Loucy (cell line): ENCODE measurements around the gene PLAAT2.
"Not testable (repeated sequence)": the region's sequence is repeated elsewhere in the genome, so short reads cannot be mapped to it uniquely, and the experiment has no call there.

Experiments
- H2AFZ ChIP-seq: fragments of 200-600 bp; sonication (generic); 2 replicates; pipeline ENCODE4 v1.6.0; 2016; ENCODE audit warnings: antibody characterized with exemption, mild to moderate bottlenecking, low read length, moderate library complexity
- H3F3A ChIP-seq: fragments of 200-600 bp; 2 replicates; pipeline ENCODE4 v1.6.0; 2016; ENCODE audit warnings: antibody characterized with exemption, low read depth, mild to moderate bottlenecking
- H3K27me3 ChIP-seq: fragments of 200-600 bp; sonication (generic); 2 replicates; pipeline ENCODE4 v1.6.1; 2014; ENCODE audit warnings: low read length, mild to moderate bottlenecking; ENCODE audit not compliant: insufficient read depth, poor library complexity, severe bottlenecking
- H3K36me3 ChIP-seq: fragments of 200-600 bp; sonication (generic); 2 replicates; pipeline ENCODE4 v1.6.1; 2016; ENCODE audit warnings: low read length; ENCODE audit not compliant: insufficient read depth
- H3K4me1 ChIP-seq: fragments of 200-600 bp; sonication (generic); 2 replicates; pipeline ENCODE4 v1.5.1; 2014; ENCODE audit warnings: low read length, mild to moderate bottlenecking; ENCODE audit not compliant: insufficient read depth, poor library complexity, severe bottlenecking
- H3K4me2 ChIP-seq: fragments of 200-600 bp; sonication (generic); 2 replicates; pipeline ENCODE4 v1.6.0; 2014; ENCODE audit warnings: antibody characterized with exemption, low read length, low read depth, mild to moderate bottlenecking; ENCODE audit not compliant: poor library complexity, severe bottlenecking
- H3K4me3 ChIP-seq: fragments of 200-600 bp; sonication (generic); 2 replicates; pipeline ENCODE4 v1.5.1; 2014; ENCODE audit warnings: low read length, mild to moderate bottlenecking, mixed read lengths; ENCODE audit not compliant: poor library complexity, severe bottlenecking
- H3K79me2 ChIP-seq: fragments of 200-600 bp; sonication (generic); 2 replicates; pipeline ENCODE4 v1.6.1; 2014; ENCODE audit warnings: low read length; ENCODE audit not compliant: insufficient read depth
- H3K9ac ChIP-seq: fragments of 200-600 bp; sonication (generic); 2 replicates; pipeline ENCODE4 v1.6.0; 2014; ENCODE audit warnings: mild to moderate bottlenecking, low read depth, low read length, moderate library complexity; ENCODE audit not compliant: poor library complexity, severe bottlenecking
- H3K9me2 ChIP-seq: fragments of 200-600 bp; sonication (generic); replicated peaks from 2 replicates; pipeline ENCODE4 v1.6.1; 2016; ENCODE audit warnings: low read depth, low read length, mixed read lengths
- H3K9me3 ChIP-seq: fragments of 200-600 bp; sonication (generic); 2 replicates; pipeline ENCODE4 v1.6.1; 2014; ENCODE audit warnings: mild to moderate bottlenecking, antibody characterized with exemption, low read length, low read depth; ENCODE audit not compliant: insufficient read depth
- H4K20me1 ChIP-seq: fragments of 200-600 bp; sonication (generic); 2 replicates; pipeline ENCODE4 v1.6.0; 2014; ENCODE audit warnings: antibody characterized with exemption, low read length, mild to moderate bottlenecking; ENCODE audit not compliant: insufficient read depth, poor library complexity, severe bottlenecking
- EZH2phosphoT487 ChIP-seq: fragments of 200-600 bp; IDR thresholded peaks from 2 replicates; pipeline ENCODE4 v1.6.1; 2018; ENCODE audit warnings: antibody characterized with exemption, mild to moderate bottlenecking, moderate library complexity, borderline replicate concordance
- TF ChIP-seq, protein P1 (sequence below): fragments of 200-600 bp; sonication (generic); conservative IDR thresholded peaks from 2 replicates; pipeline ENCODE4 v1.5.1; 2014; ENCODE audit warnings: mild to moderate bottlenecking, antibody characterized with exemption, low read length

PLAAT2 gene

DNA sequence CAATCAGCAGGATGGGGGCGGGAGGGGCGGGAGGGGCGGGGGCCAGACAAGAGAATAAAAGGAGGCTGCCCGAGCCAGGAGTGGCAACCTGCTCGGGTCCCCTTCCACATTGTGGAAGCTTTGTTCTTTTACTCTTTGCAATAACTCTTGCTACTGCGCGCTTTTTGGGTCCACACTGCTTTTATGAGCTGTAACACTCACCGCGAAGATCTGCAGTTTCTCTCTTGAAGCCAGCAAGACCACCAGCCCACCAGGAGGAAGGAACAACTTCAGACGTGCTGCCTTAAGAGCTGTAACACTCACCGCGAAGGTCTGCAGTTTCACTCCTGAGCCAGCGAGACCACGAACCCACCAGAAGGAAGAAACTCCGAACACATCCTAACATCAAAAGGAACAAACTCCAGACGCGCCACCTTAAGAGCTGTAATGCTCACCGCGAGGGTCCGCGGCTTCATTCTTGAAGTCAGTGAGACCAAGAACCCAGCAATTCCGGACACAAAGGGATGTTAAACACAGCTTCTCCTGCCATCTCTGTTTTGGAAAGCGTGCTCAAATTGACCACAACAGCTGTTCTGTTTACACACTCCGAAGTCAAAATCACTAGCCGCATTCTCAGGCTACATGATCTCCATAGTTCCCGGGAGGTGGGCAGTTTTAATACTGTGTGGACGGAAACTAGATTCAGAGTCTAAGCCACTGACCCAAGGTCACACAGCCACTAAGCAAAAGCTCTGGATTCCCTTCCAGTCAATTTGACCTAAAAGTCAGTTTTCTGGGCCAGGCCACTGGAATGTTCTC is 11.9 kb downstream of the PLAAT2 start:
- peaks cover 5% of the 10 kb centered on the region; the same call in 1 of the 2 replicates for H3F3A ChIP-seq
- H2AFZ ChIP-seq: peak overlapping the region; percentile 57
- H3K9me3 ChIP-seq: no peaks in the 10 kb centered on the region
- H3K4me2 ChIP-seq: peak overlapping the region; percentile 76
- H3K27me3 ChIP-seq: no peaks in the 10 kb centered on the region
- no peaks in the 10 kb centered on the region for H3K79me2 ChIP-seq
- peak overlapping the region; percentile 62 for H3K9ac ChIP-seq
- no peaks in the 10 kb centered on the region for H4K20me1 ChIP-seq
- H3K36me3 ChIP-seq: no peaks in the 10 kb centered on the region
- H3K4me1 ChIP-seq: peaks cover 46% of the 10 kb centered on the region
- H3K9me2 ChIP-seq: no peaks in the 10 kb centered on the region
- peak overlapping the region; percentile 64 for H3K4me3 ChIP-seq
- TF ChIP-seq EZH2phosphoT487: no peak
- TF ChIP-seq, protein P1, sequence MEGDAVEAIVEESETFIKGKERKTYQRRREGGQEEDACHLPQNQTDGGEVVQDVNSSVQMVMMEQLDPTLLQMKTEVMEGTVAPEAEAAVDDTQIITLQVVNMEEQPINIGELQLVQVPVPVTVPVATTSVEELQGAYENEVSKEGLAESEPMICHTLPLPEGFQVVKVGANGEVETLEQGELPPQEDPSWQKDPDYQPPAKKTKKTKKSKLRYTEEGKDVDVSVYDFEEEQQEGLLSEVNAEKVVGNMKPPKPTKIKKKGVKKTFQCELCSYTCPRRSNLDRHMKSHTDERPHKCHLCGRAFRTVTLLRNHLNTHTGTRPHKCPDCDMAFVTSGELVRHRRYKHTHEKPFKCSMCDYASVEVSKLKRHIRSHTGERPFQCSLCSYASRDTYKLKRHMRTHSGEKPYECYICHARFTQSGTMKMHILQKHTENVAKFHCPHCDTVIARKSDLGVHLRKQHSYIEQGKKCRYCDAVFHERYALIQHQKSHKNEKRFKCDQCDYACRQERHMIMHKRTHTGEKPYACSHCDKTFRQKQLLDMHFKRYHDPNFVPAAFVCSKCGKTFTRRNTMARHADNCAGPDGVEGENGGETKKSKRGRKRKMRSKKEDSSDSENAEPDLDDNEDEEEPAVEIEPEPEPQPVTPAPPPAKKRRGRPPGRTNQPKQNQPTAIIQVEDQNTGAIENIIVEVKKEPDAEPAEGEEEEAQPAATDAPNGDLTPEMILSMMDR: no peak

- H3F3A ChIP-seq, H3K36me3 ChIP-seq, H3K9ac ChIP-seq, H3K4me3 ChIP-seq, H3K79me2 ChIP-seq, H2AFZ ChIP-seq, H3K27me3 ChIP-seq, H4K20me1 ChIP-seq, H3K9me3 ChIP-seq, H3K4me2 ChIP-seq, H3K9me2 ChIP-seq: not testable (repeated sequence)
- H3K4me1 ChIP-seq: peaks cover 36% of the 10 kb centered on the region
Measured at GRCh38 chr11:63550156-63550700, 13.0 kb downstream of the PLAAT2 start.

DNA sequence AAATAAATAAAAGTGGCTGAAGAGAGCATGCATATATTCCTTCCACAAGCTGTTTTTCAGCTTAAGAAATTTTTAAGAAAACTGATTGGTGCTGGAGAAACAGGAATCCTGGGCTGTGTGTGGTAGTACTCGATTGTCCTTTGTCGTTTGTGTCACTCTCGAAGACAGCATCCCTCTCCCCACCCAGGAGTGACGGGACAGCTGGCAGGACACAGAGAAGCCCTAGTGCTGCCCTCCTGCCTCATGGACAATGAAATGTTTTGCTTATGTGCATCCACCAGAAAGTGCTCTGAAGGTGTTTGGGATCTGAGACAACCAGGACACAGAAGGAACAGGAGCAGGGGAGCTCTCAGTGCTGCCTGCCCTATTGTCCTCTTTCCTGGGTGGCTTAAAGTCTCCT is 13.8 kb downstream of the PLAAT2 start:
- Histone ChIP-seq H3K79me2 (no peaks in the 10 kb centered on the region), H3K9ac (no peak overlapping the region), H3K9me2 (no peaks in the 10 kb centered on the region), H3K4me1 (peaks cover 30% of the 10 kb centered on the region), H2AFZ (no peak overlapping the region), H3F3A (peaks cover 5% of the 10 kb centered on the region; the same call in 1 of the 2 replicates), H3K4me2 (no peak overlapping the region), H3K9me3 (no peaks in the 10 kb centered on the region), H3K27me3 (no peaks in the 10 kb centered on the region), H4K20me1 (no peaks in the 10 kb centered on the region), H3K36me3 (no peaks in the 10 kb centered on the region), H3K4me3 (no peak overlapping the region)
- TF ChIP-seq EZH2phosphoT487: no peak
- TF ChIP-seq, protein P1: no peak

GRCh38 chr11:63548178-63548577 is 15.0 kb downstream of the PLAAT2 start:
- Histone ChIP-seq H3K4me3 (no peak overlapping the region), H3K36me3 (no peaks in the 10 kb centered on the region), H3K9ac (no peak overlapping the region), H3K9me3 (no peaks in the 10 kb centered on the region), H3K9me2 (no peaks in the 10 kb centered on the region), H3K4me1 (peaks cover 17% of the 10 kb centered on the region), H3F3A (peaks cover 5% of the 10 kb centered on the region; the same call in 1 of the 2 replicates), H3K27me3 (no peaks in the 10 kb centered on the region), H3K79me2 (no peaks in the 10 kb centered on the region), H3K4me2 (no peak overlapping the region), H2AFZ (no peak overlapping the region), H4K20me1 (no peaks in the 10 kb centered on the region)
- TF ChIP-seq EZH2phosphoT487: no peak
- TF ChIP-seq, protein P1: no peak
